Vagina (tissue), 2 donors: ENCODE data around the gene HOXC10. TPM values are rescaled to one million over a fixed set of nuclear protein-coding genes. Genes with fewer than 3 reads are reported as not detected.

Experiments used
- DNase-seq, 2 donors: peaks; one replicate each; pipeline ENCODE4 v3.0.0-alpha.2; 2017; ENCODE audit errors: extremely low spot score in 2 of 2
- H3K27ac ChIP-seq: fragments of 200-600 bp; sonication (generic); one replicate; pipeline ENCODE4 v1.5.1; 2019
- H3K27me3 ChIP-seq: fragments of 200-600 bp; sonication (generic); one replicate; pipeline ENCODE4 v1.5.1; 2019
- H3K36me3 ChIP-seq, 2 donors: fragments of 200-600 bp; sonication (generic); one replicate each; pipeline ENCODE4 v1.5.1; 2017 to 2019
- H3K4me1 ChIP-seq: fragments of 200-600 bp; sonication (generic); one replicate; pipeline ENCODE4 v1.5.1; 2019
- H3K4me3 ChIP-seq, 2 donors: fragments of 200-600 bp; sonication (generic); 1 replicate in 1 of 2; 2 replicates in 1 of 2; pipeline ENCODE4 v1.5.1; 2016 to 2019
- H3K9me3 ChIP-seq: fragments of 200-600 bp; sonication (generic); one replicate; pipeline ENCODE4 v1.5.1; 2019
- CTCF ChIP-seq, 3 experiments: fragments of 450-650 bp in 2 of 3; fragments of 200-600 bp in 1 of 3; sonication (generic) in 1 of 3; IDR thresholded peaks; one replicate each; pipeline ENCODE4 v1.5.1; 2017 to 2019; ENCODE audit warnings: antibody characterized with exemption in 3 of 3, mild to moderate bottlenecking in 2 of 3, moderate library complexity in 2 of 3
- POLR2A ChIP-seq, 2 donors: fragments of 450-650 bp; IDR thresholded peaks; one replicate each; pipeline ENCODE4 v1.6.1; 2017; ENCODE audit warnings: antibody characterized with exemption in 2 of 2, mild to moderate bottlenecking in 2 of 2, moderate library complexity in 2 of 2
- POLR2AphosphoS5 ChIP-seq, 2 donors: sonication (generic); formaldehyde crosslinking; IDR thresholded peaks; one replicate each; pipeline ENCODE4 v1.9.0; 2017; ENCODE audit warnings: antibody characterized with exemption in 2 of 2, mild to moderate bottlenecking in 2 of 2, low read depth in 1 of 2; ENCODE audit not compliant: insufficient read depth in 1 of 2
- intact Hi-C: fragments of 100-400 bp; cut with DNase I; formaldehyde crosslinking; loops from one replicate; pipeline ENCODE4 v1.15.1; 2023
- total RNA-seq: library from RNA; depleted of rRNA; stranded (reverse); fragments of >200 nt; gene quantifications from one replicate; pipeline ENCODE4 v1.2.3, GENCODE V29; 2016

HOXC10 gene
- total RNA-seq, 1 donor from 2014 or later = not detected

DNA sequence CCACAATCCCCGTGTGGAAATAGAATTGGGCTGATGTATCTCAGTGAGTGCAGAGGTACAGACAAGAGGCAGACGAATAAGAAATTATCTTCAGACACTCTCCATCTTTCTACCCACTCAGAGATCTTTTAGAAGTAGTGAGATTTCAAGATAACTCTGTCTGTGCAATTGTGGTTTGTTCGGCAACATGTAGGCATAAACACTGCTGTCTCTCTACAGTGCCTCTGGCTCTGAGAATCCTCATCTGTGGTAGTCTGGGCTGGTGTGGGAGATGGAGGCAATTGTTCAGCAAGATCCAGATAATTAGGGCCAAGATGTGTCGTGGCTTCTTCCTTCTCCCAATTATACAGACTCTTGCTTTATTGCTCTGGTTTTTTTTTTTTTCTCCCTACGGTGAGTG, 43.2 kb upstream of the HOXC10 start:
- no peak for TF ChIP-seq POLR2AphosphoS5 (IDR thresholded peaks at IDR 0.05; ENCODE audit: insufficient read depth in 1 of 2, low read depth in 1 of 2)
- no peak for TF ChIP-seq POLR2A (IDR thresholded peaks at IDR 0.05)
- TF ChIP-seq CTCF (IDR thresholded peaks at IDR 0.05) = no peak
- Histone ChIP-seq H3K27ac (no peak overlapping the region), H3K4me3 (no peak overlapping the region)

GRCh38 chr12:53942467-53942997, 42.4 kb upstream of the HOXC10 start:
- H3K4me3 ChIP-seq = no peak overlapping the region
- H3K36me3 ChIP-seq = no peaks in the 10 kb centered on the region
- TF ChIP-seq POLR2AphosphoS5 (IDR thresholded peaks at IDR 0.05; ENCODE audit: insufficient read depth in 1 of 2, low read depth in 1 of 2) (no peak), POLR2A (IDR thresholded peaks at IDR 0.05) (no peak), CTCF (IDR thresholded peaks at IDR 0.05) (no peak)
- DNase-seq = no peak
- H3K4me1 ChIP-seq = peaks cover 8% of the 10 kb centered on the region
- intact Hi-C loops = no loop called here
- no peak overlapping the region for H3K27ac ChIP-seq
- H3K9me3 ChIP-seq = no peaks in the 10 kb centered on the region
- H3K27me3 ChIP-seq = peaks cover 19% of the 10 kb centered on the region

More for the DNA sequence above, 43.2 kb upstream of the HOXC10 start:
- peaks cover 25% of the 10 kb centered on the region for H3K27me3 ChIP-seq
- H3K4me1 ChIP-seq = peaks cover 8% of the 10 kb centered on the region
- no peak for DNase-seq
- no peaks in the 10 kb centered on the region for H3K9me3 ChIP-seq
- intact Hi-C loops = no loop called here
- H3K36me3 ChIP-seq = no peaks in the 10 kb centered on the region

DNA sequence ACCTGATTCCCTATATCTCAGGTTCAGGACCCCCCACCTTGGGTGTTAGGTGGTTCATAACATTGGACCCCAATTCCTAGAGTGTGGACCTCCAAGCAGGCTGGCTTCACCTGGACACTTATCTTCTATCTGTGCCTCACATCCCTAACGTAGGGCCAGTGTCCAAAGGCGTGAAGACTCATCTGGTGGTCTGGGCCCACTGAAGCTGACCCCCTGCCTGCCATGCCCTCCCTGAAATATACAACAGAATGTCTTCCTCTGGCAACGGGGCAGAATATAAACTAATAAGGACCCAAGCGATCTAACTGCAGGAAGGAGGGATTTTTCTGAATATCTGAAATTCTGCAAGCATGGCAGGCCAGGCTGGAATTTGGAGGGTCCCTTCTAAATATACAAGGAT, 40.7 kb upstream of the HOXC10 start:
- Histone ChIP-seq H3K27me3 (peaks cover 3% of the 10 kb centered on the region), H3K36me3 (no peaks in the 10 kb centered on the region), H3K4me1 (no peaks in the 10 kb centered on the region), H3K4me3 (no peak overlapping the region), H3K9me3 (no peaks in the 10 kb centered on the region), H3K27ac (no peak overlapping the region)
- intact Hi-C loops = no loop called here
- DNase-seq = no peak
- TF ChIP-seq POLR2A (IDR thresholded peaks at IDR 0.05) = no peak
- TF ChIP-seq POLR2AphosphoS5 (IDR thresholded peaks at IDR 0.05; ENCODE audit: insufficient read depth in 1 of 2, low read depth in 1 of 2) = no peak
- TF ChIP-seq CTCF (IDR thresholded peaks at IDR 0.05) = no peak

- H3K36me3 ChIP-seq = no peaks in the 10 kb centered on the region
- H3K9me3 ChIP-seq = no peaks in the 10 kb centered on the region
- intact Hi-C loops = no loop called here
- no peak overlapping the region for H3K4me3 ChIP-seq
- no peak for DNase-seq
- TF ChIP-seq POLR2AphosphoS5 (IDR thresholded peaks at IDR 0.05; ENCODE audit: insufficient read depth in 1 of 2, low read depth in 1 of 2) = no peak
- no peak for TF ChIP-seq POLR2A (IDR thresholded peaks at IDR 0.05)
- TF ChIP-seq CTCF (IDR thresholded peaks at IDR 0.05) = no peak
- H3K4me1 ChIP-seq = no peaks in the 10 kb centered on the region
- H3K27ac ChIP-seq = no peak overlapping the region
- H3K27me3 ChIP-seq = peaks cover 2% of the 10 kb centered on the region
Observed at GRCh38 chr12:53944907-53945847, 39.8 kb upstream of the HOXC10 start.

GRCh38 chr12:53947743-53948142, 37.2 kb upstream of the HOXC10 start:
- Histone ChIP-seq H3K27me3 (peaks cover 15% of the 10 kb centered on the region), H3K4me1 (peaks cover 7% of the 10 kb centered on the region), H3K4me3 (no peak overlapping the region), H3K27ac (no peak overlapping the region), H3K36me3 (no peaks in the 10 kb centered on the region), H3K9me3 (no peaks in the 10 kb centered on the region)
- no peak for DNase-seq
- intact Hi-C loops = no loop called here
- no peak for TF ChIP-seq POLR2A (IDR thresholded peaks at IDR 0.05)
